ENCODE results near the gene PROKR2.

DNA sequence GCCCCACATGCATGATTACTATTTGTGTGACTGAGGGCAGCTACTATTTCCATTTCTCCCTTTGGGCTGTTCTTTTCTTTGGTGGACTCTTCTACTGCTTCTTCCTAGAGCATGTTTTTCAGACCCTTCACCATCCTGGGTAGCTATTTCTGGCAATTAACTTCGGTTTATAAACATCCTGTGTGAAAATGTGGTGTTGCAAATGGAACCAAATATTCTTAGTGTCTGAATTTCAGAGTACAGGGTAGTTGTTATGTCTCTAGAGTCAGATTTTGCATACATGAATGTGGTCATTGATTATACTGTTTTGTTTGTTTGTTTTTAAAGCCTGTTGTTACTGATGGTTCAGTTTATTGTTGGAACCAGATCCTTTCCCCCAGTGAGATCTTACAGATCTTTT lies 49.7 kb downstream of the PROKR2 start:
- TF ChIP-seq FOXK2 (IDR thresholded peaks at IDR 0.05): no peak
- TF ChIP-seq HDGF (IDR thresholded peaks at IDR 0.05; ENCODE audit: borderline replicate concordance): no peak
- no peak for TF ChIP-seq CTBP1 (IDR thresholded peaks at IDR 0.05; ENCODE audit: borderline replicate concordance)
- TF ChIP-seq BHLHE40 (IDR thresholded peaks at IDR 0.05; ENCODE audit: borderline replicate concordance): no peak
- no peak for TF ChIP-seq LEF1 (IDR thresholded peaks at IDR 0.05; ENCODE audit: borderline replicate concordance)
- no peak for TF ChIP-seq SUZ12 (IDR thresholded peaks at IDR 0.05)
- no peak for TF ChIP-seq SP1 (IDR thresholded peaks at IDR 0.05)
- no peak for TF ChIP-seq ELF4 (IDR thresholded peaks at IDR 0.05)
- TF ChIP-seq FOXM1 (IDR thresholded peaks at IDR 0.05; ENCODE audit: borderline replicate concordance): no peak

All from HEK293T (cell line).